HepG2 (cell line): ENCODE measurements around the gene PIM1. TPM values are rescaled to one million over a fixed set of nuclear protein-coding genes. Genes with fewer than 3 reads are reported as not detected.

Experiments
- BRF2 ChIP-seq: sonication (generic); formaldehyde crosslinking; IDR thresholded peaks from 2 replicates; pipeline ENCODE4 v1.8.1; 2022; ENCODE audit warnings: mild to moderate bottlenecking, missing genetic modification reagents
- E2F1 ChIP-seq: sonication (generic); formaldehyde crosslinking; IDR thresholded peaks from 2 replicates; pipeline ENCODE4 v1.5.0; 2020; ENCODE audit warnings: missing genetic modification reagents
- EED ChIP-seq: sonication (generic); formaldehyde crosslinking; IDR thresholded peaks from 2 replicates; pipeline ENCODE4 v1.5.0; 2020; ENCODE audit warnings: mild to moderate bottlenecking, missing genetic modification reagents
- GABPB1 ChIP-seq: IDR thresholded peaks from 2 replicates; pipeline ENCODE4 v1.6.1; 2016; ENCODE audit warnings: mild to moderate bottlenecking, missing genetic modification reagents, moderate library complexity, missing compliant biosample characterization
- GMEB1 ChIP-seq: sonication (generic); formaldehyde crosslinking; IDR thresholded peaks from 2 replicates; pipeline ENCODE4 v1.5.1; 2020; ENCODE audit warnings: missing genetic modification reagents, mild to moderate bottlenecking, borderline replicate concordance
- MLLT10 ChIP-seq: sonication (generic); formaldehyde crosslinking; IDR thresholded peaks from 2 replicates; pipeline ENCODE4 v1.4.0; 2020; ENCODE audit warnings: missing genetic modification reagents
- NFE2L1 ChIP-seq: sonication (generic); formaldehyde crosslinking; IDR thresholded peaks from 2 replicates; pipeline ENCODE4 v1.4.0; 2020; ENCODE audit warnings: missing genetic modification reagents, mild to moderate bottlenecking, borderline replicate concordance
- PCBP1 ChIP-seq: fragments of 200-400 bp; formaldehyde crosslinking; IDR thresholded peaks from 2 replicates; pipeline ENCODE4 v1.6.1; 2017; ENCODE audit warnings: mild to moderate bottlenecking, low read depth, low read length, borderline replicate concordance
- RFXANK ChIP-seq: IDR thresholded peaks from 2 replicates; pipeline ENCODE4 v1.6.1; 2016
- RFXAP ChIP-seq: sonication (generic); formaldehyde crosslinking; IDR thresholded peaks from 2 replicates; pipeline ENCODE4 v1.4.0; 2020; ENCODE audit warnings: missing genetic modification reagents, borderline replicate concordance
- TERF1 ChIP-seq: sonication (generic); formaldehyde crosslinking; IDR thresholded peaks from 2 replicates; pipeline ENCODE4 v1.8.0; 2022; ENCODE audit warnings: mild to moderate bottlenecking, missing genetic modification reagents, moderate library complexity
- TOE1 ChIP-seq: sonication (generic); formaldehyde crosslinking; IDR thresholded peaks from 2 replicates; pipeline ENCODE4 v1.4.0; 2020; ENCODE audit warnings: mild to moderate bottlenecking, missing genetic modification reagents
- ZBTB42 ChIP-seq: sonication (generic); formaldehyde crosslinking; IDR thresholded peaks from 2 replicates; pipeline ENCODE4 v1.5.0; 2020; ENCODE audit warnings: mild to moderate bottlenecking, missing genetic modification reagents
- ZFP1 ChIP-seq: IDR thresholded peaks from 2 replicates; pipeline ENCODE4 v1.6.1; 2016
- ZKSCAN5 ChIP-seq: sonication (generic); formaldehyde crosslinking; IDR thresholded peaks from 2 replicates; pipeline ENCODE4 v1.5.1; 2020; ENCODE audit warnings: mild to moderate bottlenecking, missing genetic modification reagents
- ZNF142 ChIP-seq: sonication (generic); formaldehyde crosslinking; IDR thresholded peaks from 2 replicates; pipeline ENCODE4 v1.4.0; 2020; ENCODE audit warnings: missing genetic modification reagents
- ZNF354B ChIP-seq: sonication (generic); formaldehyde crosslinking; IDR thresholded peaks from 2 replicates; pipeline ENCODE4 v1.8.0; 2022; ENCODE audit warnings: mild to moderate bottlenecking, missing genetic modification reagents
- ZNF569 ChIP-seq: sonication (generic); formaldehyde crosslinking; IDR thresholded peaks from 2 replicates; pipeline ENCODE4 v1.5.0; 2020; ENCODE audit warnings: mild to moderate bottlenecking, missing genetic modification reagents, moderate library complexity, borderline replicate concordance
- ZNF713 ChIP-seq: sonication (generic); formaldehyde crosslinking; IDR thresholded peaks from 2 replicates; pipeline ENCODE4 v1.4.0; 2020; ENCODE audit warnings: mild to moderate bottlenecking, missing genetic modification reagents
- polyA plus RNA-seq, 8 experiments: library from polyadenylated mRNA; depleted of rRNA in 3 of 8; stranded (reverse) in 7 of 8; unstranded in 1 of 8; fragments of >200 nt; fragmentation: Illumina TruSeq in 4 of 8; extraction: Trizol in 4 of 8; gene quantifications; 2 replicates each; pipeline versions ENCODE4 v1.2.1 to v1.2.3, GENCODE V29; 2011 to 2016; ENCODE audit warnings: low read depth in 4 of 8, missing spikeins in 1 of 8, mixed read lengths in 1 of 8; ENCODE audit not compliant: insufficient read depth in 1 of 8
- total RNA-seq, 5 experiments: library from RNA; depleted of rRNA; stranded (reverse); fragments of >200 nt; fragmentation: Illumina TruSeq; extraction: Trizol; gene quantifications; 2 replicates each; pipeline ENCODE4 v1.2.3, GENCODE V29; 2016; ENCODE audit warnings: low read depth in 1 of 5

PIM1 gene
- total and polyA plus RNA-seq, 2 of the 13 experiments (the other 11 are each of a cell fraction or from before 2014, with no cell fraction given) = 29.4 to 117 TPM

- TF ChIP-seq ZKSCAN5 (CRISPR knock-in tag) (no peak), TERF1 (CRISPR knock-in tag) (no peak), ZBTB42 (CRISPR knock-in tag) (no peak; the same call in 1 of the 2 replicates), RFXANK (CRISPR knock-in tag) (no peak), ZNF713 (no peak), MLLT10 (no peak), TOE1 (CRISPR knock-in tag) (no peak), ZNF569 (CRISPR knock-in tag) (no peak), ZNF142 (CRISPR knock-in tag) (peak; percentile 88), PCBP1 (peak; percentile 81; the same call in 1 of the 2 replicates), RFXAP (CRISPR knock-in tag) (peak; percentile 88), GMEB1 (CRISPR knock-in tag) (peak; percentile 81), ZNF354B (CRISPR knock-in tag) (no peak; the same call in 1 of the 2 replicates), BRF2 (no peak; the same call in 1 of the 2 replicates), GABPB1 (peak; percentile 68), EED (CRISPR knock-in tag) (0 out of 2 replicates have a peak, but pooled peaks have one; percentile 54), NFE2L1 (no peak), E2F1 (CRISPR knock-in tag) (peak; percentile 98), ZFP1 (CRISPR knock-in tag) (peak; percentile 71; the same call in 1 of the 2 replicates)
Measured at GRCh38 chr6:37169496-37170272, at the start of gene PIM1 (continued).
